ENCODE data around the gene KAT2A. TPM values are rescaled to one million over a fixed set of nuclear protein-coding genes. Genes with fewer than 3 reads are reported as not detected.

Gene KAT2A
- total and polyA plus RNA-seq, 2 donors from 2014 or later: 38.6 TPM

GRCh38 chr17:42133461-42134041 is 12.4 kb upstream of the KAT2A start:
- H3K36me3 ChIP-seq (ENCODE audit: control insufficient read depth in 2 of 3, insufficient read depth in 3 of 3, low read length in 3 of 3): peaks cover 1 to 18% (median 14%) of the 10 kb centered on the region in 3 donors
- H3K9ac ChIP-seq (ENCODE audit: low read length in 3 of 3): peak overlapping the region in 2 of 3 donors; percentile 20 to 24
- peaks cover 11 to 82% (median 79%) of the 10 kb centered on the region in 3 donors for H3K4me1 ChIP-seq (ENCODE audit: control insufficient read depth in 2 of 3, insufficient read depth in 2 of 3, low read depth in 1 of 3, low read length in 3 of 3)
- peak overlapping the region; percentile 76 to 91 for H3K27ac ChIP-seq (ENCODE audit: low read depth in 2 of 2, low read length in 2 of 2)
- H3K4me3 ChIP-seq (ENCODE audit: low read length in 3 of 3): no peak overlapping the region
- FAIRE-seq (no peak), DNase-seq (peak in 1 of 5 donors; percentile 60)
- no peaks in the 10 kb centered on the region for H3K27me3 ChIP-seq (ENCODE audit: control insufficient read depth, insufficient read depth, low read length)
- intact Hi-C loops (cut with DNase I): no loop called here
- TF ChIP-seq, protein P1, sequence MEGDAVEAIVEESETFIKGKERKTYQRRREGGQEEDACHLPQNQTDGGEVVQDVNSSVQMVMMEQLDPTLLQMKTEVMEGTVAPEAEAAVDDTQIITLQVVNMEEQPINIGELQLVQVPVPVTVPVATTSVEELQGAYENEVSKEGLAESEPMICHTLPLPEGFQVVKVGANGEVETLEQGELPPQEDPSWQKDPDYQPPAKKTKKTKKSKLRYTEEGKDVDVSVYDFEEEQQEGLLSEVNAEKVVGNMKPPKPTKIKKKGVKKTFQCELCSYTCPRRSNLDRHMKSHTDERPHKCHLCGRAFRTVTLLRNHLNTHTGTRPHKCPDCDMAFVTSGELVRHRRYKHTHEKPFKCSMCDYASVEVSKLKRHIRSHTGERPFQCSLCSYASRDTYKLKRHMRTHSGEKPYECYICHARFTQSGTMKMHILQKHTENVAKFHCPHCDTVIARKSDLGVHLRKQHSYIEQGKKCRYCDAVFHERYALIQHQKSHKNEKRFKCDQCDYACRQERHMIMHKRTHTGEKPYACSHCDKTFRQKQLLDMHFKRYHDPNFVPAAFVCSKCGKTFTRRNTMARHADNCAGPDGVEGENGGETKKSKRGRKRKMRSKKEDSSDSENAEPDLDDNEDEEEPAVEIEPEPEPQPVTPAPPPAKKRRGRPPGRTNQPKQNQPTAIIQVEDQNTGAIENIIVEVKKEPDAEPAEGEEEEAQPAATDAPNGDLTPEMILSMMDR (IDR thresholded peaks at IDR 0.05; ENCODE audit: borderline replicate concordance, extremely low read depth, insufficient read depth): no peak
- no peaks in the 10 kb centered on the region for H3K9me3 ChIP-seq (ENCODE audit: control insufficient read depth in 2 of 3, insufficient read depth in 1 of 3, low read length in 3 of 3)

DNA sequence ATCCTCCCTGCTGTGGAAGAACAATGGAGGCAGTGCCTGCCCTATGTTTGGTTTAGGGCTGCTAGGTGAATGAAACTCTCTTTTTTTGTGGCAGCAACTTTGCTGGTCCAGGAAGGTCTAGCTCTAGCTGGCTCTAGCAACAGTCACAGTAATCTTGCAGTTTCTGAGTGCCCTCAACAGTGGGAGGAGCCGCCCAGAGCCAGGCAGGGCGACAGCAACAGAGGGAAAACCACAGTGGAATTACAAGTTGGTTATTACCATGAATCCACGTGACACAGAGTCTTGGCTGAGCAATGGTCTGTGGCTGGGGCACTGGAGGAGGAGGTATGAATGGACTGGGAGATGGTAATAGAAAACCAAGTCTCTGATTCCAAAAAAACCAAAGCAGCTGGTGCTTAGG is 11.8 kb upstream of the KAT2A start:
- Histone ChIP-seq H3K9me3 (ENCODE audit: control insufficient read depth in 2 of 3, insufficient read depth in 1 of 3, low read length in 3 of 3) (no peaks in the 10 kb centered on the region), H3K9ac (ENCODE audit: low read length in 3 of 3) (peak overlapping the region in 1 of 3 donors; percentile 43), H3K4me1 (ENCODE audit: control insufficient read depth in 2 of 3, insufficient read depth in 2 of 3, low read depth in 1 of 3, low read length in 3 of 3) (peaks cover 11 to 75% (median 74%) of the 10 kb centered on the region in 3 donors), H3K27me3 (ENCODE audit: control insufficient read depth, insufficient read depth, low read length) (no peaks in the 10 kb centered on the region), H3K27ac (ENCODE audit: low read depth in 2 of 2, low read length in 2 of 2) (peak overlapping the region; percentile 76 to 91), H3K36me3 (ENCODE audit: control insufficient read depth in 2 of 3, insufficient read depth in 3 of 3, low read length in 3 of 3) (peaks cover 3 to 24% (median 20%) of the 10 kb centered on the region in 3 donors), H3K4me3 (ENCODE audit: low read length in 3 of 3) (no peak overlapping the region)
- no peak for FAIRE-seq
- TF ChIP-seq, protein P1 (IDR thresholded peaks at IDR 0.05; ENCODE audit: borderline replicate concordance, extremely low read depth, insufficient read depth): no peak
- intact Hi-C loops (cut with DNase I): no loop called here
- peak; percentile 65 to 91 (median 85) for DNase-seq

GRCh38 chr17:42131981-42132432 is 10.8 kb upstream of the KAT2A start:
- DNase-seq: no peak
- H3K9me3 ChIP-seq (ENCODE audit: control insufficient read depth in 2 of 3, insufficient read depth in 1 of 3, low read length in 3 of 3): no peaks in the 10 kb centered on the region
- intact Hi-C loops (cut with DNase I): no loop called here
- H3K27me3 ChIP-seq (ENCODE audit: control insufficient read depth, insufficient read depth, low read length): no peaks in the 10 kb centered on the region
- H3K4me1 ChIP-seq (ENCODE audit: control insufficient read depth in 2 of 3, insufficient read depth in 2 of 3, low read depth in 1 of 3, low read length in 3 of 3): peaks cover 11 to 75% (median 74%) of the 10 kb centered on the region in 3 donors
- H3K36me3 ChIP-seq (ENCODE audit: control insufficient read depth in 2 of 3, insufficient read depth in 3 of 3, low read length in 3 of 3): peaks cover 3 to 34% (median 21%) of the 10 kb centered on the region in 3 donors
- H3K9ac ChIP-seq (ENCODE audit: low read length in 3 of 3): peak overlapping the region in 1 of 3 donors; percentile 43
- H3K27ac ChIP-seq (ENCODE audit: low read depth in 2 of 2, low read length in 2 of 2): peak overlapping the region; percentile 76 to 91
- FAIRE-seq: no peak
- TF ChIP-seq, protein P1 (IDR thresholded peaks at IDR 0.05; ENCODE audit: borderline replicate concordance, extremely low read depth, insufficient read depth): no peak
- no peak overlapping the region for H3K4me3 ChIP-seq (ENCODE audit: low read length in 3 of 3)
